PC-9 (cell line): ENCODE results near the gene CYB561. TPM values are rescaled to one million over a fixed set of nuclear protein-coding genes. Genes with fewer than 3 reads are reported as not detected.

Source experiments
- BruUV-seq: library from RNA; stranded (reverse); fragments of 400-500 nt; replicated peaks from 2 replicates; lab custom pipeline; 2021; lab: Mats Ljungman, UMichigan
- CTCF ChIA-PET: fragments of 300-600 bp; sonication (Branson Sonifier 250); formaldehyde crosslinking; loops from one replicate; lab custom pipeline; 2022; ENCODE audit warnings: antibody characterized with exemption; lab: Charles Lee
- POLR2A ChIA-PET: fragments of 300-600 bp; sonication (Branson Sonifier 250); formaldehyde crosslinking; loops from one replicate; lab custom pipeline; 2022; ENCODE audit warnings: antibody characterized with exemption; ENCODE audit not compliant: unreplicated experiment; lab: Charles Lee
- DNase-seq, 2 experiments: peaks; one replicate each; pipeline versions ENCODE4 v3.0.0 to v3.0.0-alpha.2; 2015 to 2022; ENCODE audit warnings: mixed read lengths in 1 of 2
- H2AFZ ChIP-seq: fragments of 200-600 bp; sonication (generic); 2 replicates; pipeline ENCODE4 v1.8.1; 2017; ENCODE audit warnings: antibody characterized with exemption
- H3F3A ChIP-seq: fragments of 200-600 bp; sonication (generic); 2 replicates; pipeline ENCODE4 v1.8.1; 2017; ENCODE audit warnings: antibody characterized with exemption, mild to moderate bottlenecking, low read depth; ENCODE audit not compliant: insufficient read depth
- H3K27ac ChIP-seq: fragments of 200-600 bp; sonication (generic); 2 replicates; pipeline ENCODE4 v1.6.1; 2016; ENCODE audit warnings: mixed run types
- H3K27me3 ChIP-seq: fragments of 200-600 bp; sonication (generic); 2 replicates; pipeline ENCODE4 v1.6.1; 2016; ENCODE audit warnings: low read depth, mixed run types; ENCODE audit not compliant: insufficient read depth
- H3K36me3 ChIP-seq: fragments of 200-600 bp; sonication (generic); 2 replicates; pipeline ENCODE4 v1.6.1; 2016; ENCODE audit warnings: low read depth, mixed run types
- H3K4me1 ChIP-seq: fragments of 200-600 bp; sonication (generic); replicated peaks from 2 replicates; pipeline ENCODE4 v1.6.1; 2016; ENCODE audit warnings: mixed run types; ENCODE audit not compliant: insufficient read depth
- H3K4me2 ChIP-seq: fragments of 200-600 bp; sonication (generic); 2 replicates; pipeline ENCODE4 v1.6.1; 2017; ENCODE audit warnings: mixed run types
- H3K4me3 ChIP-seq: fragments of 200-600 bp; sonication (generic); 2 replicates; pipeline ENCODE4 v1.6.1; 2016; ENCODE audit warnings: mixed run types
- H3K79me2 ChIP-seq: fragments of 200-600 bp; sonication (generic); 2 replicates; pipeline ENCODE4 v1.6.1; 2017; ENCODE audit warnings: low read depth, mixed run types
- H3K9me2 ChIP-seq: fragments of 200-600 bp; sonication (generic); 2 replicates; pipeline ENCODE4 v1.8.1; 2017; ENCODE audit warnings: mild to moderate bottlenecking; ENCODE audit not compliant: insufficient read depth
- H3K9me3 ChIP-seq: fragments of 200-600 bp; sonication (generic); 2 replicates; pipeline ENCODE4 v1.8.1; 2016; ENCODE audit warnings: low read depth; ENCODE audit not compliant: insufficient read depth
- H4K20me1 ChIP-seq: fragments of 200-600 bp; sonication (generic); 2 replicates; pipeline ENCODE4 v1.8.1; 2017; ENCODE audit not compliant: insufficient read depth
- EZH2 ChIP-seq: fragments of 200-600 bp; sonication (generic); IDR thresholded peaks from 2 replicates; pipeline ENCODE4 v1.8.0; 2017; ENCODE audit warnings: antibody characterized with exemption, low read depth
- intact Hi-C: fragments of 100-400 bp; cut with micrococcal nuclease; formaldehyde crosslinking; loops from one replicate; pipeline ENCODE4 v1.10.0; 2022; ENCODE audit not compliant: unreplicated experiment
- total RNA-seq: library from RNA; stranded (reverse); gene quantifications from 2 replicates; pipeline ENCODE4 v1.2.3, GENCODE V29; 2021
- TF ChIP-seq, protein P1 (sequence below): fragments of 200-600 bp; sonication (generic); conservative IDR thresholded peaks from 2 replicates; pipeline ENCODE4 v1.6.1; 2017; ENCODE audit warnings: mixed run types, antibody characterized with exemption, mild to moderate bottlenecking, moderate library complexity

Gene CYB561
- total RNA-seq, 1 experiment from 2014 or later: 71.6 TPM

DNA sequence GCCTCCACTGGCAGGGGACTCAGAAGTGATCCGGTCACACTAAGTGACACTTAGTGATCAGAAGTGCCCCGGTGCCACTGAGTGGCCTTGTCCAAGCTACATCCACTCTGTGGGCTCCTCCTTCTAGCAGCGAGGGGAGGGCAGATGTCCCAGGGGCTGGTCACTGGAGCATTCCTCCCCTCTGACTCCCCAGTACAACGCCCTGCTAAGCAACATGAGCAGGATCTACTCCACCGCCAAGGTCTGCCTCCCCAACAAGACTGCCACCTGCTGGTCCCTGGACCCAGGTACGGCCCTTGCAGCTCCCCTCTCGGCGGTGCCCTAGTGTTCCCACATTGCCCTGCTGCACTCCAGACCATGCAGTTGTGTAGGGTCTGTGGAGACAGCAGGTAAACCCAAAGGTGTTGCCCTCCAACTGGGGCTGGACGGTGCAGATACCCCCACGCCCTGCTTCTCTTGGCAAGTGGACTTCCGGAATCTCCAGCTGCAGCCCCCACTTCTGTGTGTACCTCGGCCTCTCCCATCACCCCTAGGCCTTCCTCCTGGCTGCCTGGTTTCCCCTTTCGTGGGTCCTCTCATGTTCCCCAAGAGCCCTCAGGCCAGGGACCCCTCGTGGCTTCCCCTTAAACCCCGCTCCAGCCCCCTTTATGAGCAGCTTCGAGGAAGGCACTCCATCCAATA is 32.8 kb upstream of the CYB561 start:
- Histone ChIP-seq H3K27ac (no peak overlapping the region), H4K20me1 (no peaks in the 10 kb centered on the region), H3K4me1 (peaks cover 5% of the 10 kb centered on the region), H2AFZ (no peak overlapping the region), H3K9me3 (no peaks in the 10 kb centered on the region), H3K4me2 (peak overlapping the region; percentile 20; the same call in 1 of the 2 replicates), H3K79me2 (no peaks in the 10 kb centered on the region), H3K4me3 (no peak overlapping the region), H3F3A (peaks cover 6% of the 10 kb centered on the region; the same call in 1 of the 2 replicates), H3K9me2 (no peaks in the 10 kb centered on the region), H3K36me3 (no peaks in the 10 kb centered on the region), H3K27me3 (peaks cover 22% of the 10 kb centered on the region)
- ChIA-PET POLR2A (interaction anchor here (0.6 kb wide), 1 partner anchor 37 kb away, joined by 4 read pairs; no protein-coding TSS in a partner anchor), CTCF (interaction anchor here (0.5 to 2.6 kb wide), 9 partner anchors 18 to 806 kb away, joined by 3 to 14 read pairs (median 4); no protein-coding TSS in a partner anchor)
- intact Hi-C loops: loop anchor here (1.0 to 5.0 kb wide), 4 partner anchors 32 to 807 kb away; partner anchors contain the start of gene CYB561
- no TSS peak for BruUV-seq
- TF ChIP-seq EZH2: no peak
- TF ChIP-seq, protein P1, sequence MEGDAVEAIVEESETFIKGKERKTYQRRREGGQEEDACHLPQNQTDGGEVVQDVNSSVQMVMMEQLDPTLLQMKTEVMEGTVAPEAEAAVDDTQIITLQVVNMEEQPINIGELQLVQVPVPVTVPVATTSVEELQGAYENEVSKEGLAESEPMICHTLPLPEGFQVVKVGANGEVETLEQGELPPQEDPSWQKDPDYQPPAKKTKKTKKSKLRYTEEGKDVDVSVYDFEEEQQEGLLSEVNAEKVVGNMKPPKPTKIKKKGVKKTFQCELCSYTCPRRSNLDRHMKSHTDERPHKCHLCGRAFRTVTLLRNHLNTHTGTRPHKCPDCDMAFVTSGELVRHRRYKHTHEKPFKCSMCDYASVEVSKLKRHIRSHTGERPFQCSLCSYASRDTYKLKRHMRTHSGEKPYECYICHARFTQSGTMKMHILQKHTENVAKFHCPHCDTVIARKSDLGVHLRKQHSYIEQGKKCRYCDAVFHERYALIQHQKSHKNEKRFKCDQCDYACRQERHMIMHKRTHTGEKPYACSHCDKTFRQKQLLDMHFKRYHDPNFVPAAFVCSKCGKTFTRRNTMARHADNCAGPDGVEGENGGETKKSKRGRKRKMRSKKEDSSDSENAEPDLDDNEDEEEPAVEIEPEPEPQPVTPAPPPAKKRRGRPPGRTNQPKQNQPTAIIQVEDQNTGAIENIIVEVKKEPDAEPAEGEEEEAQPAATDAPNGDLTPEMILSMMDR: peak; percentile 83
- DNase-seq: peak; percentile 85 to 88

DNA sequence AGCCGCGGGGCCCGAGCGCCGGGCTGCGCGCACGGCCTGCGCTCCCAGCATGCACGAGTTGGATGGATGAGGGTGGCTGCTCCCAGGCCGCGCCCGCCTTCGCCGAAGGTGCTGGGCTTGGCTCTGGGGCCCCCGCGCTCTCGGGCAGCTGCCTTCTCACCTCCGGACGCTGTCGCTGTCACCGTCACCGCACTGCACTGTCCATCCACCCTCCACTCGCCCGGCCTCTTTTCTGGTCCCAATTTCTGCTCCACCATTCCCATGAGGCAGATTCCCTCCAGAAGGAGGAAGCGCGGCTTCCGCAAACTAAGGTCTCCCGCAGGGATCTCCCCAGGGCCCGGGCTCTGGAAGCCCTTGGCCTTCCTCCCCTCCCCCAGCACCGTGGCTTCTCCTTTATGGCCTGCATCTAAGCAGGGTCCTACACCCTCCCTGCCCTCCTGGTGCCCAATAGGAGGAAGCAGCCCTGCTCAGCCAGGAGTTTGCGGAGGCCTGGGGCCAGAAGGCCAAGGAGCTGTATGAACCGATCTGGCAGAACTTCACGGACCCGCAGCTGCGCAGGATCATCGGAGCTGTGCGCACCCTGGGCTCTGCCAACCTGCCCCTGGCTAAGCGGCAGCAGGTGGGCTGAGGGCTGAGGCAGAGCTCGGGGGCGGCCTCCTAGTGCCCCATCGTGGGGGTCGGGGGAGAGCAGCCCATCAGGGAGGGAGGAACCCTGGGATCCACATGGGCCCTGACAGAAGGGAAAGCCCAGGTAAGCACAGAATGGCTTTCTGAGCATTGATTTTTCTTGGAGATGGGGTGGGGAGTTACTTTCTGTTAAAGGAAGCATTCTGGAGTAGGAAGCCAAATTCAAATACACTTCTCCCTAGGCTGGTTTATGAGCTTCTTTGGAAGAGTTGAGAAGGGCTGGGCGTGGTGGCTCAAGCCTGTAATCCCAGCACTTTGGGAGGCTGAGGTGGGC is 31.7 kb upstream of the CYB561 start:
- Histone ChIP-seq H3K9me2 (no peaks in the 10 kb centered on the region), H3K27me3 (peaks cover 22% of the 10 kb centered on the region), H3K27ac (no peak overlapping the region), H4K20me1 (no peaks in the 10 kb centered on the region), H2AFZ (no peak overlapping the region), H3K79me2 (no peaks in the 10 kb centered on the region), H3F3A (peaks cover 6% of the 10 kb centered on the region; the same call in 1 of the 2 replicates), H3K4me1 (peaks cover 5% of the 10 kb centered on the region), H3K4me3 (peak overlapping the region; percentile 56; the same call in 1 of the 2 replicates), H3K9me3 (no peaks in the 10 kb centered on the region), H3K4me2 (peak overlapping the region; percentile 72), H3K36me3 (no peaks in the 10 kb centered on the region)
- TF ChIP-seq, protein P1: no peak
- TF ChIP-seq EZH2: no peak
- no peak for DNase-seq
- no TSS peak for BruUV-seq
- CTCF ChIA-PET: interaction anchor here (0.6 to 2.6 kb wide), 7 partner anchors 31 to 298 kb away, joined by 3 to 14 read pairs (median 3); no protein-coding TSS in a partner anchor
- POLR2A ChIA-PET: interaction anchor here (0.6 kb wide), 1 partner anchor 36 kb away, joined by 4 read pairs; no protein-coding TSS in a partner anchor
- intact Hi-C loops: loop anchor here (2.0 to 5.0 kb wide), 3 partner anchors 31 to 805 kb away; partner anchors contain the start of gene CYB561
